ENCODE data around the gene ALX3. TPM values are rescaled to one million over a fixed set of nuclear protein-coding genes. Genes with fewer than 3 reads are reported as not detected.

ALX3 gene
- total and polyA plus RNA-seq, 12 donors: 0.04 TPM; not detected in 11

DNA sequence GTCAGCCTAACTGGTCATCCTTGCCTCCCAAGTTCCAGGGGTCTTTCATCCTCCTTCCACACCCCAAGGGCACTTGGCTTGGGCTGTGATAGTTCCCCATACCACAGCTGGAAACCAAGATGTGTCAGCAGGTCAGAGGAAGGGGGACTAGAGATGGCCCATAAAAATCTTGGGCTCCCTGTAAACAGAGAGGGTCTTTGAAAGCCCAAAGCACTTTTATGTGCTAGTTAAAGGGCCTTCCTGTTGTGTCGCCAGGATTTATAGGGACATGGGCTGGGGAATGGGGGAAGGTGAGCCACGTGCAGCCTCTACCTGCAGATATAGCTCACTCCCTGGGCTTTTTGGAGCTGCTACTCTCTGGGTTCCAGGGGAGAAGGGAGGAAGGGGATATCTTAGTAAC lies 29.9 kb upstream of the ALX3 start:
- peaks cover 0 to 13% (median 8%) of the 10 kb centered on the region in 7 donors for H3K27me3 ChIP-seq
- no peak overlapping the region for H3K27ac ChIP-seq
- H3K36me3 ChIP-seq: no peaks in the 10 kb centered on the region
- ATAC-seq (no peak), DNase-seq (no peak)
- H3K9me3 ChIP-seq: no peaks in the 10 kb centered on the region
- peaks cover 0 to 15% (median 8%) of the 10 kb centered on the region in 9 donors for H3K4me1 ChIP-seq
- intact Hi-C loops (cut with DNase I): loop anchor here in 2 of 10 donors (5.0 kb wide), 2 partner anchors 43 to 48 kb away; no protein-coding TSS in a partner anchor
- WGBS, 2 donors: 74 to 92% methylated on average over 2 of the region's 2 CpGs
- no peak overlapping the region for H3K4me3 ChIP-seq
- TF ChIP-seq CTCF (IDR thresholded peaks at IDR 0.05): no peak

- Histone ChIP-seq H3K4me3 (no peak overlapping the region), H3K36me3 (no peaks in the 10 kb centered on the region), H3K9me3 (no peaks in the 10 kb centered on the region), H3K27me3 (peaks cover 0 to 18% (median 12%) of the 10 kb centered on the region in 7 donors), H3K4me1 (peaks cover 0 to 15% (median 8%) of the 10 kb centered on the region in 9 donors), H3K27ac (no peak overlapping the region)
- DNase-seq (no peak), ATAC-seq (no peak)
- 81 to 82% methylated on average over 9 of the region's 9 CpGs for WGBS, 2 donors
- intact Hi-C loops (cut with DNase I): no loop called here
- no peak for TF ChIP-seq CTCF (IDR thresholded peaks at IDR 0.05)
Measured at GRCh38 chr1:110098222-110099026, 28.0 kb upstream of the ALX3 start.

DNA sequence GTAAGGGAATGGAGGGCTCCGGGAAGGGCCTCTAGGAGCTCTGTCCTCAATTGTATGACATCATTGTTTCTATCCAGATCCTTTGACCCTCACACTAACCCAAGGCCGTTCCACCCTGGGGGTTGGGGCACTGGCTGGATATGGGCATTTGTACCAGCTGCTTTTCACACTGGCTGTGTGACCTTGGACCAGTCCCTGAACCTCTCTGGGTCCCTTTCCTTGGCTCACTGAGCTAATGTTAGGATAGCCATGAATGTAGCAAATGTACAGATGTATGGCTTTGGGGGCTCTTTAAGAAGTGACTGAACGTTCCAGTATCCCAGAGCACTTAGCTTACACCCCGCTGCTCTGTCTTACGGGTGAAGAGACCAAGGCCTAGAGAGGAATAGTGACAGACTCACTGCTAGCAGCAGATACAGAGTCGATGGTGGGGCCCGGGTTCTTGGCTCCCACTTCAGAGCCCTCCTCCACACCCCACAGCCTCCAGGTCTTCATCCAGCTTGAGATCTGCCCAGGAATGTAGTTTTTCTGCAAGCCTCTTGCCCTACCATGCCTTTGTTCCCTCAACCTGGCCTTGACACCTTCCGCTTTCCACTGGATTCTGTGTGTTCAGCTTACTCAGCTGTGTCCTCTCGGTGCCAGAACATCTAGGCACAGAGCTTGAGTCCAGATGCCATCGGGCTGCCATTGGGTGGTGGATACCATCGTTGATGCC lies 27.2 kb upstream of the ALX3 start:
- WGBS, 2 donors: 87 to 89% methylated on average over 11 of the region's 11 CpGs
- no peaks in the 10 kb centered on the region for H3K36me3 ChIP-seq
- intact Hi-C loops (cut with DNase I): no loop called here
- no peak overlapping the region for H3K27ac ChIP-seq
- ATAC-seq (no peak), DNase-seq (no peak)
- H3K4me1 ChIP-seq: peaks cover 0 to 11% (median 8%) of the 10 kb centered on the region in 9 donors
- H3K9me3 ChIP-seq: no peaks in the 10 kb centered on the region
- no peak overlapping the region for H3K4me3 ChIP-seq
- peaks cover 0 to 18% (median 12%) of the 10 kb centered on the region in 7 donors for H3K27me3 ChIP-seq
- no peak for TF ChIP-seq CTCF (IDR thresholded peaks at IDR 0.05)

GRCh38 chr1:110094931-110095654 lies 24.6 kb upstream of the ALX3 start:
- ATAC-seq (no peak), DNase-seq (no peak)
- intact Hi-C loops (cut with DNase I): no loop called here
- Histone ChIP-seq H3K27me3 (peaks cover 0 to 18% (median 12%) of the 10 kb centered on the region in 7 donors), H3K4me3 (no peak overlapping the region), H3K4me1 (peaks cover 0 to 2% (median 0%) of the 10 kb centered on the region in 9 donors), H3K27ac (no peak overlapping the region), H3K36me3 (no peaks in the 10 kb centered on the region), H3K9me3 (no peaks in the 10 kb centered on the region)
- 61% methylated on average over 7 of the region's 7 CpGs for WGBS, 2 donors
- no peak for TF ChIP-seq CTCF (IDR thresholded peaks at IDR 0.05)

Data from heart right ventricle (tissue), 16 donors.